ENCODE data around the gene VAMP7. TPM values are rescaled to one million over a fixed set of nuclear protein-coding genes. Genes with fewer than 3 reads are reported as not detected.
"Not testable (repeated sequence)": the region's sequence is repeated elsewhere in the genome, so short reads cannot be mapped to it uniquely, and the experiment has no call there.

The VAMP7 gene
- total RNA-seq, 1 experiment from 2014 or later: 37.4 TPM

DNA sequence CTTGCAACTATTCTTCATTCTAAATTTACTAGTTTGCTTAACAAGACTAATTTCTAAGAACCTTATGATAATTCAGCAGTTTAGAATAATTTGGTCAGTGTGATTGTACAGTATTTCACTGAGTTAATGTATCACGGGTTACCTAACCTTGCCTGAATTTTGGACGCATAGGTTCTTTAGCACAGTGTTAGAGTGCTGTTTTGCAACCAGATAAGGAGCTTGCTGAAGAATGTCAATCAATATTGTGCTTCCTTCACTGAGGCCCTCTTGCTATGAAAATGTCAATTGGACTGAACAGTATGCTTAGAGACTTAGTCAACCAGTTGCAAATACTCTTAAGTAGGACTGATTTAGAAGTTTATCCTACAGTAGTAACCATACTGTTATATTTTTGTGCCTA, 19.6 kb downstream of the VAMP7 start:
- DNase-seq (ENCODE audit: low read depth): no peak

DNA sequence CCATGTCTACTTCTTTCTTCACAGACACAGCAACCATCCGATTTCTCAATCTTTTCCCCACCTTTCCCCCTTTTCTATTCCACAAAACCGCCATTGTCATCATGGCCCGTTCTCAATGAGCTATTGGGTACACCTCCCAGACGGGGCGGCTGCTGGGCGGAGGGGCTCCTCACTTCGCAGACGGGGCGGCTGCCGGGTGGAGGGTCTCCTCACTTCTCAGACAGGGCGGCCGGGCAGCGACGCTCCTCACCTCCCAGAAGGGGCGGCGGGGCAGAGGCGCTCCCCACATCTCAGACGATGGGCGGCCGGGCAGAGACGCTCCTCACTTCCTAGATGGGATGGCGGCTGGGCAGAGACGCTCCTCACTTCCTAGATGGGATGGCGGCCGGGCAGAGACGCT, 26.5 kb downstream of the VAMP7 start:
- not testable (repeated sequence) for DNase-seq (ENCODE audit: low read depth)

DNA sequence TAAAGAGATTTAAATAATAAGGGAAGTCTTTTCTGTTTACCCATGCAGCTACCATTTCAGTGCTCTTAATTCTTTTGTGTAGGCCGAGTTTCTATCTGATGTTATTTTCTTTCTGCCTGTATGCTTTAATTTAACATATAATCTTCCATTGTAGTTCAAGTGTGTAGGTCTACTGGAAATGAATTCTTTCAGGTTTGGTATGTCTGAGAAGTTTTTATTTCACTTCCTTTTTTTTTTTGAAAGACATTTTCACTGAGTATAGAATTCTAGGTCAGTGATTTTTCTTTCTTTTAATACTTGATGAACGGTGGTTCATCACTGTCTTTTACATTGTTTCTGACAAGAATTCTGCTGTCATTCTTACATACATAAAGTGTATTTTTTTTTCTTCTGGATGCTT, 42.1 kb downstream of the VAMP7 start:
- DNase-seq (ENCODE audit: low read depth): no peak

DNA sequence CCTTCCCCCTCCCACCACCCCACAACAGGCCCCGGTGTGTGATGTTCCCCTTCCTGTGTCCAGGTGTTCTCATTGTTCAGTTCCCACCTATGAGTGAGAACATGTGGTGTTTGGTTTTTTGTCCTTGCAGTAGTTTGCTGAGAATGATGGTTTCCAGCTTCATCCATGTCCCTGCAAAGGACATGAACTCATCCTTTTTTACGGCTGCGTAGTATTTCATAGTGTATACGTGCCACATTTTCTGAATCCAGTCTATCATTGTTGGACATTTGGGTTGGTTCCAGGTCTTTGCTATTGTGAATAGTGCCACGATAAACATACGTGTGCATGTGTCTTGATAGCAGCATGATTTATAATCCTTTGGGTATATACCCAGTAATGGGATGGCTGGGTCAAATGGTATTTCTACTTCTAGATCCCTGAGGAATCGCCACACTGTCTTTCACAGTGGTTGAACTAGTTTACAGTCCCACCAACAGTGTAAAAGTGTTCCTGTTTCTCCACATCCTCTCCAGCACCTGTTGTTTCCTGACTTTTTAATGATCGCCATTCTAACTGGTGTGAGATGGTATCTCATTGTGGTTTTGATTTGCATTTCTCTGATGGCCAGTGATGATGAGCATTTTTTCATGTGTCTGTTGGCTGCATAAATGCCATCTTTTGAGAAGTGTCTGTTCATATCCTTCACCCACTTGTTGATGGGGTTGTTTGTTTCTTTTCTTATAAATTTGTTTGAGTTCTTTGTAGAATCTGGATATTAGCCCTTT, 49.9 kb downstream of the VAMP7 start:
- DNase-seq (ENCODE audit: low read depth): not testable (repeated sequence)

DNA sequence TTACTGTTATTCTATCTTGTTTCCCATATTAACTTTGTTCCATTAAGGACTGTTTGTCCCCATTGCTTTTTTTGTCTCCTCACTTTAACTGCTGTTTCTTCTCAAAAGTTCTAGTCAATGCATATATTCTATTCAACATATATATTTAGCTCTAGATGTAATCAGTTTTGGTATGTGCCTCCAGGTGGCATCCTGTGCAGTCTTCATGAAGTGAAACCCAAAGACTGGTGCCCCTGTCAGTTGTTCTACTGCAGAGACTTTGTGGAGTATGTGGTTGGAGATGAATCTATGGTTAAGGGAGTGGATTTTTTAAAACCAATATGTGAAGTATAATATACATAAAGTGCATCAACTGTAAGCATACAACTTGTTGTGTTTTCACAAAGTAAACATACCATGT, 57.0 kb downstream of the VAMP7 start:
- no peak for DNase-seq (ENCODE audit: low read depth)

DNA sequence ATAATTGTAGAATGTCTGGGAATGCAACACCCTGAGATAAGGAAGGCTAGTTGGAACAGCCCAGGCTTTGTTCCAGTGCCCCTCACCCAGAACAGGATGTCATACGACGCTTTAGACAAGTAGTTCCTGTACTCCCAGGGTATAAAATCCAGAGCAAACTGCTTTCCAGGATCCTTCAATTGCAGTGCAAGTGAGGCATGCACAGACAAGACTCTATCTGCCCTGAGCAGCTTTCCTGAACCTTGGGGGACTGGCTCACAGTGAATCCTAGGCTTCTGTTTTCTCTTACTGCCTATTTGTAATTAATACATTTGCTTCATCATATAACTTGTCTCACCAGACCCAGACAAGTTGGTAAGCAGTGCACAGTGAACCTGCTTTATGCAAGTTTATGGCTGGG, 68.0 kb downstream of the VAMP7 start:
- no peak for DNase-seq (ENCODE audit: low read depth)

DNA sequence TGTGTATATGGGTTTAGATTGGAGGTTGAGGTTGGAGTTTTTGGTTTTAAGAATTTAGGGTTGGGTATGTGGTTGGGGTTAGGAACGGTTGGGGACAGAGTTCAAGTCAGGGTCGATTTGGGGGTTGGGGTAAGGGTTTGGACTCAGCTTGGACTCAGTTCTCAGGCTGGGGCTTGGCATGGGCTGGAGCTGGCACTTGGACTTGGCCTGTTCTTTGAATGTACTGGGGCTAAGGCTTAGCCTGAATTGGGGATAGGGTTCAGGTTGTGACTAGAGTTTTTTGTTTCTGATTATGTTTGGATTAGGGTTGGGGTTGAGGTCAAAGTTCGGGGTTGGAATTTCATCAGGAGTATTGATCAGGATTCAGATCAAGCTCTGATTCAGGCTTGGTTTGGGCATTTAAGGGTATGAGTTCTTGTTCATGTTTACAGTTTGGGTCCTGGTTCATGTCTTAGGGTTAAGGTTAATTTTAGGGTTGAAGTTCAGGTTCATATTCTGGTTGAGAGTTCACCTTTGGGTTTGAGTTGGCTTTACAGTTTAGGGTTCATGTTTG, 70.2 kb downstream of the VAMP7 start:
- DNase-seq (ENCODE audit: low read depth): no peak

DNA sequence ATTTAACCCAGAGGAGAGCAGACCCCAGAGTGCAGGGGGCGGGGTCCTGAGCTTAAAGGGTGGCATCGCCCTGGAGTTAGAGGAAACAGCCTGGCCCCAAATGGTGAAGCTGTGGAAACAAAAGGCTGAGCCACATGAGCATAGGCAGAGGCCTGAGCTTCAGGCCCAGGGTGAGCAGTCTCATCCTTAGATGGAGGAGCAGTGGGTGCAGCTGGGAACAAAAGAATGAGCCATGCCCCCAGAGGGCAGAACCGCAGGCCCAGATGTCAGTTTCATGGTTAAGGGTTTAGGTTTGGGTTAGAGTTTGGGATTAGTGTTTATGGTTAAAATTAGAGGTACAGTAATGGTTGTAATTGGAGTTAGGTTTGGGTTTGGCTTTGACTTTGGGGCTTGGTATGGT, 71.9 kb downstream of the VAMP7 start:
- no peak for DNase-seq (ENCODE audit: low read depth)

DNA sequence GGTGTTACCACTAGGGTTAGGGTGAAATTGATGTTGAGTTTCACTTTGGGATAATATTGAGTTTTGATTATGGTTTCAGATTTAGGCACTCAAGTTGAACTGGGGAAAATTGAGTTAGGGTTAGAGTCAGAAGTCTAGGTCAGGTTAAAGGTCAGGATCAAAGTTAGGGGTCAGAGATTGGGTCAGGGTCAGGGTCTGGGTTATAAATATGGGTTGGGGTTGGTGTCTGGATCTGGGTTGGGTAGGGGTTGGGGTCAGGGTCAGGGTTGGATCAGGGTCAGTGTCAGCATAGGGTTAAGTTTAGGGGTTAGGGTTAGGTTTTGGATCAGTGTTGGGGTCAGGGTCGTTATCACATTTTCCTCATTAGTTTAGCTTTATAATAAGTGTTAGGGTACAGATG, 73.6 kb downstream of the VAMP7 start:
- no peak for DNase-seq (ENCODE audit: low read depth)

DNA sequence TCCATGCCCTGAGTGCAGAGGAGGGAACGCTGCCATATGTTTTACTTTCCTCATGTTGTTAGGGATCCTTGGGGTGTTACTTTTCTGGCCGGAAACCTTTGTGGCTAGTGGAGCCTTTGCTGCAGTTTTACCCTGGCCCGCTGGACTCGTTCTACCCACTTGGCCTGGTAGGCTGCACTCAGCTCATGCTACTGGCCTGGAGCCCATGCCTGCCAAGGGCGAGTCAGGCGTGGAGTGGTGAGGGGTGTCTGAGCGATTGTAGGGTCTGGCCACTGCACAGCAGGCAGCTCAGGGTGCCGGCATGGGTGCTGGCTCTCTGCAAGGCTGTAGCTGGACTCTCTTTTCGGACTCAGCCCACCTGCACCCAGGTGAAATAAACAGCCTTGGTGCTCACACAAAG, 75.0 kb downstream of the VAMP7 start:
- no peak for DNase-seq (ENCODE audit: low read depth)

DNA sequence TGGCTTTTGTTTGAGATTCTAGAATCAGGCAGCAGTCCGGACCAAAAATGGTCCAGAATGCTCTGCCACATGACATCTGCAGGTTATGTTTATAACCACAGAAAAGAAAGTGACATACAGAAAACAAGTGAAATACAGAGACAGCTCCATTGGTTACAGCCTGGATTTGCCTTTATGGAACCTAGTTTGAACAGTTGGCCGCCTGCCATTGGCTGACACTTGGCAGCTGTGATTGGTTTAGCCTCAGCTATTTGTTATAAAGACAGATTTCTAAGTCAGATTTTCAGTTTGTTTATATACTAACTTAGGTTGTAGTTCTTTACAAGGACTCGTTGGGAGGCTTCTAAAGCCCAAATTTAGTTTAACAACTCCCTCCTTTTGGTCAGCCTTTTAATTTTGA, 75.5 kb downstream of the VAMP7 start:
- no peak for DNase-seq (ENCODE audit: low read depth)

DNA sequence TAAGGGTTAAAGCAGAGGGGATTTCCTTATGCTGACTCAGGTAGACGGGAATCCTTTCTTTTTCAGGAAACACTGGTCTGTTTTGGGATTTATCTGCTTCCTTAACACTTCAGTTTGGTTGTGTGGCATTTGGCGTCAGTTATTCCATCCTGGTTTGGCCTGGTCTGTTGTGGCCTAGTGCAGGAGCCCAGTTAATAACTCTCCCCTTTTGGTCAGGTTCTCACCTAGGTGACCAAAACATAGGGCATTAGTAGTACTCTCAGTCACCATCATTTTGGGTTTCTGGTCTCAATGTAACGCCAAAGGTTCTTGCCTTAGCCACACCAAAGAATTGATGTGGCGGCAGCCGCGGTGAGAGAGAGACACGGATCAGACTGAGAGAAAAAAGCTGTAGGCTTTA, 76.7 kb downstream of the VAMP7 start:
- DNase-seq (ENCODE audit: low read depth): no peak

DNA sequence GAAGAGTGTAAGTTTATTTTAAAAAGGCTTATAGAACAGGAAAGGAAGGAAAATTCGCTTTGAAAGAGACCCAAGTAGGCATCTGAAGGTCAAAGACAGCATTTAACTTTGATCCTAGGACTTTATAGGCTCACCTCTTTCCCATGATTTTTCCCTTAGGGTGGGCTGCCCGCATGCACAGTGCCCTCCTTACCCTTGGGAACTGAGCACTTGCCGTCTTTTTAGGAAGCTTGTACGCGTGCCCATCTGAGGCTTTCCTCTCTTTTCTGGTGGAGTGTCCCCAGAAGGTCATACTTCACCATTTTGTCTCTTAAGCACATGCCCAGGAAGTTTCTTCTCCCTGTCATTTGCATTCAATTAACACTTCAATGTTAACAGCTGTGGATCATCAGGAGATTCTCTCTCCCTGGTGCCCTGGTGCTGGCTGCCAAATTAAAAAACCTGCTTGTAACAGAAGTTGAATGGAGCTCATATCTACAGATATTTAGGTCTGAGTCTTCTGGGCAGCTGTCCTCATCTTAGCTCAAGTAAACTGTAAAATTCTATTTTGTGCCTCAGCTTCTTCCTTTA, 78.0 kb downstream of the VAMP7 start:
- DNase-seq (ENCODE audit: low read depth): no peak

DNA sequence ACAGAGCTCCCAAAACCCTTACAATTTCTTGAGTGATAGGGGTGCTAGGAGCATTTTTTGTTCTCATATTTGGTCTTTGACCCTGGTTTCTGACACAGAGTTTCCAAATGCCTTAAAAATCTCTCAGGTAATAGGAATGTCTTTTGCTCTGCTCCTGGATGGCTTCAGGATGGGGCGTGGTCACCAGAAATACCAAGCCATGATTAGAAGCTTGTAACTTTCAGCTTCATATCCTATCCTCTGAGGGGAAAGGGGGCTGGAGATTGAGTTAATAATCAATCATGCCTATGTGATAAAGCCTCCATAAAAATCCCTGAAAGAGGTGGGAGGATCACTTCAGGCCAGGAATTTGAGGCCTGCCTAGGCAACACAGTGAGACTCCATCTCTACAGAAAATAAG, 81.8 kb downstream of the VAMP7 start:
- DNase-seq (ENCODE audit: low read depth): no peak

DNA sequence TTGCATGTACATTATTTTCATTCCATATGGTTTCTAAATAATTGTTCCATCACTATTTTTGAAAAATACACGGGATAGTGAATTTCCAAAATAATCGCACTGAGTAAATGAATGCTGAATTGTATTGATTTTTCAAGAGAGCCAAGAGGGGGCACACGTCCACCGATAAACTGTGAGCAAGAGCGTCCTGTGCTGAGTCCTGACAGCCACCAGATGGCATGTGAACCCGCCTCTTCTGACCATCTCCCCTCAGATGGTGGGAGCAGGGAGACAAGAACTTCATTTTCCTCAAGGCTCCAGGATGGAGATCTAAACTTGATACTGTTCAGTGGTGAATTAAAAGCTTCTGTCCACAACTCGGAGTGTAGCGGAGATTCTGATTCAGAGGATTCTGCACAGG, 85.7 kb downstream of the VAMP7 start:
- DNase-seq (ENCODE audit: low read depth): peak; percentile 19

DNA sequence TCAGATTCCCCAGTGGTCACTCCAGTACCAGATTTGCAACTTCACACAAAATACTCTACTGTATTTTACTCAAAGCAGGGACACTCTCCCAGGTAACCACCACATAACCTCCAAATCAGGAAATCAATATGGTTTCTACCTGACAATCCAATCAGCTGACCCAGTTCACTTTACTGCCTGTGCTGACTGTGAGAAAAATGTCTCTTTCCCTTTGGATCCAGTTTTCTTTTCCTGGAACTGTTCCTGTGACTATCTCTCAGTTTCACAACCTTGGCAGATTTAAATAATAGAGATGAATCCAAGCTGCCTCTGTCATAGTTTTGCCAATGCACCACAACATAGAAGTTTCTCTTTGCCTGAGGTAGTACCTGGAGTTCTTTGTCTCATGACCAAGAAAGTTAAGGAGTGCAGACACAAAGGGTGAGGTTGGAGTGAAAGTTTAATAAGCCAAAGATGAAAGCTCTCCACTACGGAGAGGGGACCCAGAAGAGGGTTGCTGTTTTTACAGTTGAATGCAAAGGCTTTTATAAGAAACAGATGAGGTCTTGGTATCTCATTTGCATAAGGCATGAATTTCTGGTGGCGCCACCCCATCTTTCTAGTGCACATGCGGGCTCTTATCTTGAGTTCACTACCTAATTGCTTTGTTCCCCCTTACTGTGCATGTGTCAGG, 86.6 kb downstream of the VAMP7 start:
- DNase-seq (ENCODE audit: low read depth): no peak

DNA sequence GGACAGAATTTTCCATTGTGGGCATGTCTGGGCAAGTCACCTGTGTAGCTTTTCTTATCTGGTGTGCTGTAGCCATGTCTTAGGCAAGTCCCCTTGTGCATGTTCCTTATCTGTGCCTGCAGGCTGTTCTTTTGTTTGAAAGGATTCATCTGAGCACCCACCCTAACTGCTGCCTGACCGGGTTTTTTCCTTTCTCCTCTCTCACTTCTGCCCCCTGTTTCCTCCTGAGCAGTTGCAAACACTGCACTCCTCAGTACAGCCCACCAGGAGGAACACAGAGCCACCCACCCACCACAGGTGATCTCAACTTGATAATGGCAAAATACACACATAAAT, 87.1 kb downstream of the VAMP7 start:
- DNase-seq (ENCODE audit: low read depth): no peak

DNA sequence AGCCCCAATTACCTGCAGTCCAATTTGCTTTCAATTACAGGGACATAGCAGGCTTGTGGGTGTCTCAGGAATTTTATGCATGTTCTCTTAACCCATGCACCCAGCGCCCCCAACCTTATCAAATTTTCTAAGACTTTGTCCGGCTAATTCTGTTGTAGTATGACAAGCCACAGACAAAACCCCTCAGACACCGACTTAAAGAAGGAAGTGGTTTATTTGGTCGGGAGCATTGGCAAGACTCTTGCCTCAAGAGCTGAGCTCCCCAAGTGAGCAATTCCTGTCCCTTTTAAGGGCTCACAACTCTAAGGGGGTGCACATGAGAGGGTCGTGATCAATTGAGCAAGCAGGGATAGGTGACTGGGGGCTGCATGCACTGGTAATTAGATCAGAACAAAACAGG, 87.6 kb downstream of the VAMP7 start:
- no peak for DNase-seq (ENCODE audit: low read depth)

DNA sequence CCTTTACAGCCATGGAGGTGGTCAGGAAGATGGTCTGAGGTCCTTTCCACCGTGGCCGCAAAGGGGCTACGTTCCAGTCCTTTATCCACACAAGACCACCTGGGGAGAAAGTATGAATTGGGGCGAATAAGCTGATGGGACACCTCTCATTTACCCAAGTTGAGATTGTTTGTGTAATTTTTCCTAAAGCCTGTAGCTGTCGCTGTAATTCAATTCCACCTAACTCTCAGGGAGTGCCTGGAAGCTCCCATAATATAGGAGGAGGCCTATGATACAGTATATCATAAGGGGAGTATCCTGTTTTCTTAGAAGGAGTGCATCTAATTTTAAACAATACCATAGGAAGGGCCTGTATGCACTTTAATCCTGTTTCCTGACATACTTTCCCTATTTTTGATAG, 90.5 kb downstream of the VAMP7 start:
- not testable (repeated sequence) for DNase-seq (ENCODE audit: low read depth)

DNA sequence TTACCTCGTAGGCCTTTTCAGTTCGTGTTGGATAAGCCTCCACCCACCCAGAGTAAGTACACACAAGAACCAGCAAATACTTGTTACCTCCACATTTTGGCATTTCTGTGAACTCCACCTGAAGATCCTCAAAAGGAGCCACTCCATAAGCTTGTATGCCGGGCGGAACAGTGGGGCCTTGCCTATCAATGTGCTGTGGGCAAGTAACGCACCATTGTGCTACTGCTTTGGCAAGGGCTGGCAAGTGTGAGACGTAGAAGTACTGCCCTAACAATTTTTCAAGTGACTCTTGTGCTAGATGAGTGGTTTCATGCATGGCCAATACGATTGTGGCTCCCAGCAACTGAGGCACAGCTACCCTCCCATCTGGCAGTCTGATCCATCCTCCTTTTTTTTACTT, 91.1 kb downstream of the VAMP7 start:
- not testable (repeated sequence) for DNase-seq (ENCODE audit: low read depth)

DNA sequence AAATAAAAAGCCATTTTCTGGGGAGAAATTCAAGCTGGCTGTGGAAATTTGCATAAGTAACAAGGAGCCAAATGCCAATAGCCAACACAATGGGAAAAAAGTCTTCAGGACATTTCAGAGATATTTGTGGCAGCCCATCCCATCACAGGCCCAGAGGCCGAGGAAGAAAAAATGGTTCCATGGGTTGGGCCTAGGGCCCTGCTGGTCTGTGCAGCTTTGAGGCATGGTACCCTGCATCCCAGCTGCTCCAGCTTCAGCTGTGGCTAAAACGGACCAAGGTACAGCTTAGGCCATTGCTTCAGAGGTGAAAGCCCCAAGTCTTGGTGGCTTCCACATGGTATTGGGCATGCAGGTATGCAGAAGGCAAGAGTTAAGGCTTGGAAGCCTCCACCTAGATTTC, 102.2 kb downstream of the VAMP7 start:
- DNase-seq (ENCODE audit: low read depth): no peak

DNA sequence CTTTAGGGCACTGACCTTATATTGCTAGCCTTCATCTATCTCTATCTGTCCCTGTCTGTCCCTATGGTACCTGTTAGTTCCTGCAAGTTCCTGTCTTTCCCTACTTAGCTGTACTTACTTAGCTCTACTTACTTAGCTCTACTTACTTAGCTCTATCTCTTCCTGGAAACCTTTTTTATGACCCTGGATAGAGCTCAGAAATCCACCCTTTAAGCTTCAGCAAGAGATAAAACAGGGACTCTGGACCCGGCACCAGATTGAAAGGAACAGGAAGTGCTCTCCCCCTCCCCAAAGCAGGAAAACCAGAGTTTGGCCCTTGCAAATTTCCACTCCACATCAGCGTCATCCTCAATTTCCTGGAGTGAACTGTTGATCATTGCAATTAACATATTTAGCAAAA, 104.1 kb downstream of the VAMP7 start:
- no peak for DNase-seq (ENCODE audit: low read depth)

DNA sequence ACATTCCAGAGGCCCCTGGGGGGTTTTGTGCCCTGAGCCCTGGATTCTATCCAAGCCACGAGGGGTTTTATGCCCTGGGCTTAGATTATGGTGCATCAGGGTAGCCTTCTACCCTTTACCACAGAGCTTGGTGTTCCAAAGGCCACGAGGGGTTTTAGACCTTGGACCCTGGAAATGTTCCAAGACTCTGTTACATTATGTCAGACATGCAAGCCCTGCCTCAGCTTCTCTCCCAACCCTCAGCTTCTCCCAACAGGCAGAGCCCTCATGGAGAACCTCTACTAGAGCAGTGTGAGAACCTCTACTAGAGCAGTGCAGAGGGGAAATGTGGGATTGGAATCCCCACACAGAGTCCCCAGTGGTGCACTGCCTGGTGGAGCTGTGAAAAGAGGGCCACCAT, 105.8 kb downstream of the VAMP7 start:
- not testable (repeated sequence) for DNase-seq (ENCODE audit: low read depth)

Measured in LHCN-M2 (cell line).